Cardiac fibroblast (primary cell): Measurements from ENCODE around the gene OSBPL1A.

Experiments
- DNase-seq, 2 donors: peaks; one replicate each; pipeline versions ENCODE4 v3.0.0 to v3.0.0-alpha.2; 2010; ENCODE audit warnings: low read depth in 2 of 2
- H3K4me3 ChIP-seq, 2 donors: replicated peaks in 1 of 2; 1 replicate in 1 of 2; 2 replicates in 1 of 2; pipeline ENCODE4 v1.5.1; 2011; ENCODE audit warnings: low read depth in 2 of 2, low read length in 2 of 2, mild to moderate bottlenecking in 2 of 2, moderate library complexity in 1 of 2
- TF ChIP-seq, protein P1 (sequence below): IDR thresholded peaks from one replicate; pipeline ENCODE4 v1.5.1; 2011; ENCODE audit warnings: low read depth, mild to moderate bottlenecking, low read length, inconsistent platforms

The OSBPL1A gene

DNA sequence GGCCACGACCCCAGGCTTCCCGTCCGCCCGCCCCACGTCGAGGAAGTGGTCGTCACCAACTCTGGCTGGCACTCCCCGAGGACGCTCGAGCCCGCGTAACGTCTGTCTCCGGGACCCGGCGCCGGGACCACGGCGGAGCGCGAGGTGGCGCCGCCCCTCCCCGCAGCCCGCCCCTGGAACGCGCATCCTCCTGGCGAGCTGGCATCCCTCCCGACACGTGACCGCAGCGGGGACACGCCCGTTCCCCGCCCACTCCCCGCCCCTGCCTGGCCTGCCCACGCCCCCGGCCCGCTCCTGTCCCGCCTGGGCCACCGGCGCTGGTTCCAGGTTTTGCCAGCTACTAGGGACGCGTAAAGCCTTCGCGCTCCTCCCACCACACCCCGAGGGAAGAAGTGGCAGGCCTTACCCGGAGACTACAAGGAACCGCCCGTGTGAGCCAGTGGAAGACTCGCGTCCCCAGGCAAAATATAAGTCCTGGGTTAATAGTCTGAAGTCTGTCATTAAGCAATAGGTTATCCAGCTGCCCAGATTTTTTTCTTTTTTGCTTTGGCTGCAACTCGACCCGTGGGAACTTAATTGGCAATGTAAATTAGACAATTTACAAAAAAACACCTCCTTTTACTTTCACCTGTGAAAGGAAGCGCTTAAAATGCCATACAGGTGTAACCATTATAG lies at the start of gene OSBPL1A:
Gene OSBPL1A (minus strand): TSS at position 131 of the 675 bp plus-strand sequence. CDS start 20,291 bp downstream, outside the sequence.
- peak within 1 kb of the TSS; percentile 79 for H3K4me3 ChIP-seq
- TF ChIP-seq, protein P1, sequence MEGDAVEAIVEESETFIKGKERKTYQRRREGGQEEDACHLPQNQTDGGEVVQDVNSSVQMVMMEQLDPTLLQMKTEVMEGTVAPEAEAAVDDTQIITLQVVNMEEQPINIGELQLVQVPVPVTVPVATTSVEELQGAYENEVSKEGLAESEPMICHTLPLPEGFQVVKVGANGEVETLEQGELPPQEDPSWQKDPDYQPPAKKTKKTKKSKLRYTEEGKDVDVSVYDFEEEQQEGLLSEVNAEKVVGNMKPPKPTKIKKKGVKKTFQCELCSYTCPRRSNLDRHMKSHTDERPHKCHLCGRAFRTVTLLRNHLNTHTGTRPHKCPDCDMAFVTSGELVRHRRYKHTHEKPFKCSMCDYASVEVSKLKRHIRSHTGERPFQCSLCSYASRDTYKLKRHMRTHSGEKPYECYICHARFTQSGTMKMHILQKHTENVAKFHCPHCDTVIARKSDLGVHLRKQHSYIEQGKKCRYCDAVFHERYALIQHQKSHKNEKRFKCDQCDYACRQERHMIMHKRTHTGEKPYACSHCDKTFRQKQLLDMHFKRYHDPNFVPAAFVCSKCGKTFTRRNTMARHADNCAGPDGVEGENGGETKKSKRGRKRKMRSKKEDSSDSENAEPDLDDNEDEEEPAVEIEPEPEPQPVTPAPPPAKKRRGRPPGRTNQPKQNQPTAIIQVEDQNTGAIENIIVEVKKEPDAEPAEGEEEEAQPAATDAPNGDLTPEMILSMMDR, result no peak
- peak; percentile 89 to 96 for DNase-seq

DNA sequence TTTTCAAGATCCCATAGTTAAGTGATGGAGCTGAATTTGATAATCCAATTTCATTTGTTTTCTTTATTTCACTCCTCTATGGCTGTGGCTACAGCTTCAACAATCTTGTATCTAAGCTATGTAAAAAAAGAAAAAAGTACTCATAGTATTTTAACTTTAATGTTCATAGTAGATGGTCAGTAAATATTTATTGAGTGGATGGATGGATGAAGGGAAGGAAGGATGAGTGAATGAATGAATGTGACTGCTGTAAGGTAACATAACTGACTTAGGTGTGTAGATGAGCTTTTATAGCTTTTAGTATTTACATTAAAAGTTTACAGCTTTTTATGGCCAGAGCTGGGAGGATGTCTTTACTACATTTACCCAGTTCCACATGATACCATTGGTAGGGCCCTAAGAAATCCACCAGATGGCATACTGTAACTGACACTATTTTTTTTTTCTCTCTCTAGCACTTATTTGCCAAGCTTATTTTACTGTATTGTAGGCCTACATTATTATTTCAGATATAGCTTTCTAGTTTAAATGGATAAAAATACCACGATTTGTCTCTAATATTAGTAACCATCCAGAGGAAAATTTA lies 49.4 kb upstream of the OSBPL1A start:
- TF ChIP-seq, protein P1, result no peak
- H3K4me3 ChIP-seq, result no peak overlapping the region
- peak; percentile 4 to 5 for DNase-seq

DNA sequence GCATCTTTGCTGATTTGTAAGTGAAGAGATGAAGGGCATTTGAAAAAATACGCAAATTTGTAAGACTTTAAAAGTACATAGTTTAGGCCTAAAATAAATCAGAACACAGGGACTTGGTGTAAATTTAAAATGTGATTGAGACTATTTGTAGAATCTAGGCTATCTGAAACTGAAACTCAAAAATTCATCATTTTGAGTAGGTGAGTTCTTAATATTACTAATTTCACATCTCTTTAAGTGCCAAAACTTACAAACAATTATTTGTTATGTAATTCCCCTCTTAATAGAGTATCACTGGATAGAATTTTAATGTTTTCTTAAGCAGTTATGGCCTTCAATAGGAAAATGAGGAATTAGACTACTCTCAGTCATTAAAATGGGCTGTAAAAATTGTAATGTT lies 48.8 kb upstream of the OSBPL1A start:
- H3K4me3 ChIP-seq, result no peak overlapping the region
- TF ChIP-seq, protein P1, result no peak
- no peak for DNase-seq

DNA sequence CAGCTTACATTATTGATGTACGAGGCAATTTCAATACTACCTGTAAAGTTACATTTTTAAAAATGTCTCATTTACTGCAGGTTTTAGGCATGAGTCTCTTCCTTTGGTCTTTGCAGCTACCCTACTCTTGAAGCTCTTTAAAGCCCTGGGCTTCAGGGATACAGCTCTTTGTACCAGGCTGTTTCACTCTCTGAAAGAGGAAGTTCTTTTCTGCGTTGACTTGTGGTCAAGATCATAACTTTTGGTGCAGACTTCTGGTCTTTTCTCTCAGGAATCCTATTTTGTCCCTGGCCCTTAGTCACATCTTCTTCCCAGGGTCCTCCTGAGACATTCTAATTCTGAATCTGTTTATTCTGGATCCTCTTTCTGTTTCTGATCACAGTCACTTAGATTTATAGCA lies 46.2 kb upstream of the OSBPL1A start:
- DNase-seq, result no peak

DNA sequence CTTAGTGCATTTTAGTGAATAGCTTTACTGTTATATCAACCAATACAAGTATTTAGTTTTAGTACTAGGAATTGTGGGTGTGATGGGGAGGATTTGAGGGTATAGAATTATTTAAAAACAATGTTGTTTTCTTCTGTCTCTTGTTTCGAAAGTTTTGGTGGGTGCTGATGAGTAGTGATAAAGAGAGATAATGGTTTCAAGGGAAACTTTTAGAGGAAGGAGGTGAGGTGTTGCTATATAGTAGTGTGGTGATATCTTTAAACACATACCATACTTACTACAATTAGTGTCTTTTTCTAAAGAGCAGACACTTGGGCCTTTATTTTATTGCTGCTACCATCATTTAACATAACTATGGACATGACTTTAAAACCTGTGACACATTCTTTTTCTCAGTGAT lies 39.3 kb upstream of the OSBPL1A start:
- DNase-seq, result no peak
- TF ChIP-seq, protein P1, result no peak
- no peak overlapping the region for H3K4me3 ChIP-seq

More for the DNA sequence above, 46.2 kb upstream of the OSBPL1A start:
- H3K4me3 ChIP-seq, result no peak overlapping the region
- TF ChIP-seq, protein P1, result no peak

DNA sequence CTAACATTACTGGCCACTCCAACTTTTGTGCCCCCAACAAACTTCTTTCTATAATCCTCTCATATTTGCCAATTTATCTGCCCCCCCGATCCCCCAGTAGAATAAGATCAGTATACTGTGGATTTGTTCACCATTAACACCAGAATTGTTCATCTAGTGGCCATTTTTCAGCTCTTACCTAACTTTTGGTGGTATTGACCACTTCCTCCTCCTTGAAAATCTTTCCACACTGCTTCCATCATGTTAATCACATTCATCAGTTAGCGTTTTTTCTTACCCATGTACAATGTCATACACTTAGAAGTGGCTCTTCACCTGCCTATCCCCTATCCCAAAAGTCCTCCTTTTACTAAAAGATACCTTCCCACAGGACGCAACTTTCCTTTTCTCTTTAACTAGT lies 35.0 kb upstream of the OSBPL1A start:
- no peak overlapping the region for H3K4me3 ChIP-seq
- TF ChIP-seq, protein P1, result no peak
- no peak for DNase-seq
